Activated T-cell treated with anti-CD3 and anti-CD28 coated beads, Interleukin-2, amount 50 U/mL, for 24 hours (primary cell): Measurements from ENCODE around the gene C17orf100.
A peak's percentile ranks its signal among the peaks of the same experiment; 100 is the strongest.

Experiments used
- DNase-seq: peaks from one replicate; pipeline ENCODE4 v3.0.0-alpha.2; 2020
- H3K27ac Mint-ChIP-seq: 2 replicates; pipeline ENCODE4 v1.8.0; 2020; ENCODE audit warnings: mild to moderate bottlenecking, mixed read lengths
- H3K27me3 Mint-ChIP-seq: 2 replicates; pipeline ENCODE4 v1.8.0; 2020; ENCODE audit warnings: mixed read lengths
- H3K36me3 Mint-ChIP-seq: 2 replicates; pipeline ENCODE4 v1.8.0; 2020; ENCODE audit warnings: low read depth, mixed read lengths
- H3K4me1 Mint-ChIP-seq: 2 replicates; pipeline ENCODE4 v1.8.0; 2020; ENCODE audit warnings: low read depth, mixed read lengths
- H3K4me3 Mint-ChIP-seq: 2 replicates; pipeline ENCODE4 v1.8.0; 2020; ENCODE audit warnings: mild to moderate bottlenecking, moderate library complexity, mixed read lengths
- H3K9me3 Mint-ChIP-seq: 2 replicates; pipeline ENCODE4 v1.8.0; 2020; ENCODE audit warnings: mixed read lengths

Gene C17orf100

GRCh38 chr17:6637458-6637840, 14.1 kb upstream of the C17orf100 start:
- Mint-ChIP-seq H3K27me3 (no peaks in the 10 kb centered on the region), H3K4me1 (peaks cover 37% of the 10 kb centered on the region), H3K4me3 (no peak overlapping the region), H3K9me3 (no peaks in the 10 kb centered on the region), H3K27ac (peak overlapping the region; percentile 66), H3K36me3 (peaks cover 56% of the 10 kb centered on the region)
- DNase-seq: no peak

- Mint-ChIP-seq H3K27ac (peak overlapping the region; percentile 66), H3K9me3 (no peaks in the 10 kb centered on the region)
These were observed 13.3 kb upstream of the C17orf100 start for GRCh38 chr17:6638046-6638908.

GRCh38 chr17:6639014-6639585, 12.5 kb upstream of the C17orf100 start:
- H3K4me3 Mint-ChIP-seq: peak overlapping the region; percentile 89
- peaks cover 56% of the 10 kb centered on the region for H3K36me3 Mint-ChIP-seq
- no peaks in the 10 kb centered on the region for H3K9me3 Mint-ChIP-seq
- H3K27ac Mint-ChIP-seq: peak overlapping the region; percentile 100
- H3K4me1 Mint-ChIP-seq: peaks cover 51% of the 10 kb centered on the region
- no peak for DNase-seq
- H3K27me3 Mint-ChIP-seq: no peaks in the 10 kb centered on the region

More at GRCh38 chr17:6638046-6638908, 13.3 kb upstream of the C17orf100 start:
- Mint-ChIP-seq H3K4me1 (peaks cover 45% of the 10 kb centered on the region), H3K4me3 (peak overlapping the region; percentile 89), H3K27me3 (no peaks in the 10 kb centered on the region), H3K36me3 (peaks cover 56% of the 10 kb centered on the region)
- DNase-seq: no peak

GRCh38 chr17:6639586-6640535, 11.7 kb upstream of the C17orf100 start:
- peaks cover 57% of the 10 kb centered on the region for H3K36me3 Mint-ChIP-seq

GRCh38 chr17:6640536-6641246, 10.9 kb upstream of the C17orf100 start, which contains the start of the genes KIAA0753 and TXNDC17:
TSS of gene KIAA0753 (minus strand) at chr17:6640711. CDS start at chr17:6635103, 5,608 bp downstream.
TSS of gene TXNDC17 (plus strand) at chr17:6641060. CDS start at chr17:6641083, 23 bp downstream.
- H3K9me3 Mint-ChIP-seq: no peaks in the 10 kb centered on the region

More at GRCh38 chr17:6639586-6640535, 11.7 kb upstream of the C17orf100 start:
- H3K27ac Mint-ChIP-seq: peak overlapping the region; percentile 100
- H3K9me3 Mint-ChIP-seq: no peaks in the 10 kb centered on the region
- peak; percentile 47 for DNase-seq
- no peaks in the 10 kb centered on the region for H3K27me3 Mint-ChIP-seq
- H3K4me1 Mint-ChIP-seq: peaks cover 59% of the 10 kb centered on the region
- peak overlapping the region; percentile 89 for H3K4me3 Mint-ChIP-seq

GRCh38 chr17:6641247-6641863, 10.2 kb upstream of the C17orf100 start:
- no peaks in the 10 kb centered on the region for H3K9me3 Mint-ChIP-seq
- H3K36me3 Mint-ChIP-seq: peaks cover 62% of the 10 kb centered on the region
- no peaks in the 10 kb centered on the region for H3K27me3 Mint-ChIP-seq
- peak overlapping the region; percentile 89 for H3K4me3 Mint-ChIP-seq
- peak; percentile 44 for DNase-seq
- H3K4me1 Mint-ChIP-seq: peaks cover 70% of the 10 kb centered on the region
- H3K27ac Mint-ChIP-seq: peak overlapping the region; percentile 100

More at GRCh38 chr17:6640536-6641246, 10.9 kb upstream of the C17orf100 start, which contains the start of the genes KIAA0753 and TXNDC17:
- Mint-ChIP-seq H3K27ac (peak within 1 kb of the TSS; percentile 100), H3K4me3 (peak within 1 kb of the TSS; percentile 89), H3K36me3 (peaks cover 56% of the 10 kb centered on the region), H3K27me3 (no peaks in the 10 kb centered on the region), H3K4me1 (peaks cover 64% of the 10 kb centered on the region)
- peak; percentile 95 for DNase-seq

GRCh38 chr17:6642592-6642991, 9.0 kb upstream of the C17orf100 start:
- no peak for DNase-seq
- Mint-ChIP-seq H3K27me3 (no peaks in the 10 kb centered on the region), H3K9me3 (no peaks in the 10 kb centered on the region), H3K36me3 (peaks cover 75% of the 10 kb centered on the region), H3K4me1 (peaks cover 77% of the 10 kb centered on the region), H3K27ac (peak overlapping the region; percentile 100), H3K4me3 (peak overlapping the region; percentile 89)

GRCh38 chr17:6643451-6644125, 8.0 kb upstream of the C17orf100 start:
- H3K4me3 Mint-ChIP-seq: peak overlapping the region; percentile 89
- peaks cover 85% of the 10 kb centered on the region for H3K36me3 Mint-ChIP-seq
- no peak for DNase-seq
- no peaks in the 10 kb centered on the region for H3K9me3 Mint-ChIP-seq
- H3K27ac Mint-ChIP-seq: peak overlapping the region; percentile 100
- H3K4me1 Mint-ChIP-seq: peaks cover 78% of the 10 kb centered on the region
- no peaks in the 10 kb centered on the region for H3K27me3 Mint-ChIP-seq

GRCh38 chr17:6648181-6648580, 3.4 kb upstream of the C17orf100 start:
- Mint-ChIP-seq H3K27me3 (no peaks in the 10 kb centered on the region), H3K4me3 (no peak overlapping the region), H3K36me3 (peaks cover 77% of the 10 kb centered on the region), H3K4me1 (peaks cover 79% of the 10 kb centered on the region), H3K9me3 (no peaks in the 10 kb centered on the region), H3K27ac (no peak overlapping the region)
- no peak for DNase-seq

GRCh38 chr17:6651919-6652452, 424 bp downstream of the C17orf100 start:
- Mint-ChIP-seq H3K9me3 (no peaks in the 10 kb centered on the region), H3K4me1 (peaks cover 68% of the 10 kb centered on the region), H3K27ac (peak overlapping the region; percentile 26), H3K27me3 (peaks cover 16% of the 10 kb centered on the region), H3K4me3 (peak overlapping the region; percentile 99), H3K36me3 (peaks cover 41% of the 10 kb centered on the region)
- DNase-seq: no peak

- Mint-ChIP-seq H3K9me3 (no peaks in the 10 kb centered on the region), H3K27me3 (peaks cover 16% of the 10 kb centered on the region), H3K4me1 (peaks cover 55% of the 10 kb centered on the region), H3K36me3 (peaks cover 11% of the 10 kb centered on the region), H3K27ac (no peak overlapping the region), H3K4me3 (peak overlapping the region; percentile 81)
- no peak for DNase-seq
These were observed 3.5 kb downstream of the C17orf100 start for GRCh38 chr17:6654841-6655731.
